H9 (cell line): ENCODE results near the gene RGL1. TPM values are rescaled to one million over a fixed set of nuclear protein-coding genes. Genes with fewer than 3 reads are reported as not detected.

ENCODE experiments used
- DNase-seq: peaks from one replicate; pipeline ENCODE4 v3.0.0-alpha.2; 2017
- H2AFZ ChIP-seq: one replicate; pipeline ENCODE4 v1.6.1; 2013; ENCODE audit warnings: mild to moderate bottlenecking, low read length, control low read depth, moderate library complexity
- H2AK5ac ChIP-seq: 2 replicates; pipeline ENCODE4 v1.6.1; 2013; ENCODE audit warnings: low read length, control low read depth, mixed read lengths; ENCODE audit not compliant: insufficient read length
- H2BK120ac ChIP-seq: one replicate; pipeline ENCODE4 v1.6.1; 2013; ENCODE audit warnings: low read depth, mild to moderate bottlenecking, low read length, control low read depth, inconsistent platforms; ENCODE audit not compliant: poor library complexity, severe bottlenecking
- H2BK12ac ChIP-seq: 2 replicates; pipeline ENCODE4 v1.6.1; 2013; ENCODE audit warnings: low read length, control low read depth, mixed read lengths, low read depth; ENCODE audit not compliant: insufficient read length
- H2BK15ac ChIP-seq: 2 replicates; pipeline ENCODE4 v1.6.1; 2013; ENCODE audit warnings: low read depth, low read length, control low read depth
- H2BK20ac ChIP-seq: one replicate; pipeline ENCODE4 v1.6.1; 2013; ENCODE audit warnings: low read depth, mild to moderate bottlenecking, low read length, control low read depth, inconsistent platforms; ENCODE audit not compliant: poor library complexity, severe bottlenecking
- H2BK5ac ChIP-seq: 2 replicates; pipeline ENCODE4 v1.6.1; 2013; ENCODE audit warnings: low read length, control low read depth, mixed read lengths; ENCODE audit not compliant: insufficient read length
- H3K14ac ChIP-seq: 2 replicates; pipeline ENCODE4 v1.6.1; 2013; ENCODE audit warnings: low read length, control low read depth; ENCODE audit not compliant: insufficient read depth
- H3K18ac ChIP-seq: 2 replicates; pipeline ENCODE4 v1.6.1; 2013; ENCODE audit warnings: low read depth, mild to moderate bottlenecking, mixed read lengths, low read length, control low read depth; ENCODE audit not compliant: insufficient read length
- H3K23ac ChIP-seq: 2 replicates; pipeline ENCODE4 v1.6.1; 2013; ENCODE audit warnings: low read length, control low read depth, mixed read lengths, low read depth; ENCODE audit not compliant: insufficient read length
- H3K23me2 ChIP-seq: 2 replicates; pipeline ENCODE4 v1.6.1; 2013; ENCODE audit warnings: low read depth, mild to moderate bottlenecking, mixed read lengths, low read length, control low read depth; ENCODE audit not compliant: insufficient read length, poor library complexity, severe bottlenecking
- H3K27ac ChIP-seq: 2 replicates; pipeline ENCODE4 v1.5.1; 2013; ENCODE audit warnings: low read length, control low read depth, mixed read lengths, low read depth; ENCODE audit not compliant: insufficient read length
- H3K27me3 ChIP-seq: 2 replicates; pipeline ENCODE4 v1.6.1; 2013; ENCODE audit warnings: low read length, control low read depth, inconsistent platforms; ENCODE audit not compliant: insufficient read depth
- H3K4ac ChIP-seq: 2 replicates; pipeline ENCODE4 v1.6.1; 2013; ENCODE audit warnings: low read depth, mild to moderate bottlenecking, control low read depth, inconsistent platforms, low read length, moderate library complexity
- H3K4me1 ChIP-seq: 2 replicates; pipeline ENCODE4 v1.6.1; 2013; ENCODE audit warnings: low read length, control low read depth, inconsistent platforms; ENCODE audit not compliant: insufficient read depth
- H3K4me2 ChIP-seq: 2 replicates; pipeline ENCODE4 v1.6.1; 2013; ENCODE audit warnings: low read length, control low read depth, mixed read lengths; ENCODE audit not compliant: insufficient read length, insufficient read depth
- H3K56ac ChIP-seq: 2 replicates; pipeline ENCODE4 v1.6.1; 2013; ENCODE audit warnings: low read depth, mild to moderate bottlenecking, mixed read lengths, low read length, control low read depth; ENCODE audit not compliant: insufficient read length
- H3K79me1 ChIP-seq: 2 replicates; pipeline ENCODE4 v1.6.1; 2013; ENCODE audit warnings: low read depth, mild to moderate bottlenecking, moderate library complexity, low read length, control low read depth, inconsistent platforms; ENCODE audit not compliant: insufficient read depth, poor library complexity, severe bottlenecking
- H3K79me2 ChIP-seq: 2 replicates; pipeline ENCODE4 v1.6.1; 2013; ENCODE audit warnings: low read length, control low read depth, inconsistent platforms; ENCODE audit not compliant: insufficient read depth
- H3K9ac ChIP-seq: 2 replicates; pipeline ENCODE4 v1.6.1; 2013; ENCODE audit warnings: low read length, control low read depth, mixed read lengths; ENCODE audit not compliant: insufficient read length; ENCODE audit errors: extremely low read depth
- H3K9me3 ChIP-seq: one replicate; pipeline ENCODE4 v1.6.1; 2013; ENCODE audit warnings: low read depth, low read length, inconsistent platforms; ENCODE audit not compliant: control insufficient read depth
- H3T11ph ChIP-seq: one replicate; pipeline ENCODE4 v1.6.1; 2013; ENCODE audit warnings: mild to moderate bottlenecking, low read length, control low read depth, inconsistent platforms
- H4K20me1 ChIP-seq: one replicate; pipeline ENCODE4 v1.6.1; 2013; ENCODE audit not compliant: control insufficient read depth, insufficient read length, insufficient read depth
- H4K5ac ChIP-seq: 2 replicates; pipeline ENCODE4 v1.6.1; 2013; ENCODE audit warnings: low read depth, mild to moderate bottlenecking, mixed read lengths, low read length, control low read depth; ENCODE audit not compliant: insufficient read length
- H4K8ac ChIP-seq: replicated peaks from 2 replicates; pipeline ENCODE4 v1.6.1; 2013; ENCODE audit warnings: low read length, control low read depth, mixed read lengths, low read depth; ENCODE audit not compliant: insufficient read length
- H4K91ac ChIP-seq: 2 replicates; pipeline ENCODE4 v1.6.1; 2013; ENCODE audit warnings: low read depth, mild to moderate bottlenecking, moderate library complexity, mixed read lengths, low read length, control low read depth; ENCODE audit not compliant: insufficient read length
- H3K27ac Mint-ChIP-seq, 3 experiments: 2 replicates in 2 of 3; 3 replicates in 1 of 3; pipeline ENCODE4 v1.8.0; 2020 to 2021; ENCODE audit warnings: mixed read lengths in 3 of 3, mild to moderate bottlenecking in 1 of 3, moderate library complexity in 1 of 3
- H3K27me3 Mint-ChIP-seq: 2 replicates; pipeline ENCODE4 v1.8.0; 2021; ENCODE audit warnings: low read depth, mild to moderate bottlenecking, moderate library complexity, mixed read lengths
- H3K36me3 Mint-ChIP-seq, 3 experiments: 2 replicates in 2 of 3; 3 replicates in 1 of 3; pipeline ENCODE4 v1.8.0; 2020 to 2021; ENCODE audit warnings: low read depth in 3 of 3, mixed read lengths in 3 of 3; ENCODE audit not compliant: insufficient read depth in 1 of 3
- H3K4me1 Mint-ChIP-seq, 2 experiments: 2 replicates each; pipeline ENCODE4 v1.8.0; 2020; ENCODE audit warnings: mixed read lengths in 2 of 2
- H3K4me3 Mint-ChIP-seq, 2 experiments: 2 replicates in 1 of 2; 3 replicates in 1 of 2; pipeline ENCODE4 v1.8.0; 2020 to 2021; ENCODE audit warnings: mild to moderate bottlenecking in 2 of 2, mixed read lengths in 2 of 2, moderate library complexity in 1 of 2
- H3K9me3 Mint-ChIP-seq, 2 experiments: 2 replicates in 1 of 2; 3 replicates in 1 of 2; pipeline ENCODE4 v1.8.0; 2020; ENCODE audit warnings: mild to moderate bottlenecking in 2 of 2, mixed read lengths in 2 of 2, moderate library complexity in 1 of 2
- CTCF ChIP-seq: fragments of 200-600 bp; sonication (generic); conservative IDR thresholded peaks from 3 replicates; pipeline ENCODE4 v1.8.0; 2021; ENCODE audit warnings: antibody characterized with exemption, mild to moderate bottlenecking
- WGBS: extraction: QIAGEN DNeasy Blood & Tissue Kit; methylation state at CpG from one replicate; pipeline ENCODE4 v1.1.7; 2013; ENCODE audit warnings: missing lambda C conversion rate, low lambda C conversion rate, mixed read lengths; ENCODE audit not compliant: insufficient read length; ENCODE audit errors: extremely low coverage; 5-methylcytosine and 5-hydroxymethylcytosine counted together
- total RNA-seq: library from RNA; stranded (reverse); gene quantifications from 2 replicates; pipeline ENCODE4 v1.2.1, GENCODE V29; 2021

RGL1 gene
- total RNA-seq, 1 experiment from 2014 or later: 1.4 TPM

- no peak overlapping the region for H4K5ac ChIP-seq
- no peak overlapping the region for H3K4ac ChIP-seq
- no peak overlapping the region for H2BK20ac ChIP-seq
- WGBS: no CpG with 5 or more reads among the region's 2 CpGs
- H3K23me2 ChIP-seq: no peaks in the 10 kb centered on the region
- no peak for DNase-seq
- no peak overlapping the region for H3K56ac ChIP-seq
- H3K27me3 ChIP-seq: no peaks in the 10 kb centered on the region
- no peak overlapping the region for H2AK5ac ChIP-seq
- H3K79me2 ChIP-seq: no peaks in the 10 kb centered on the region
- TF ChIP-seq CTCF: no peak
- no peak overlapping the region for H3K4me2 ChIP-seq
- no peak overlapping the region for H3K18ac ChIP-seq
- H2BK120ac ChIP-seq: no peak overlapping the region
- no peak overlapping the region for H3K14ac ChIP-seq
- H3K23ac ChIP-seq: no peak overlapping the region
- no peak overlapping the region for H2BK12ac ChIP-seq
- H3K4me1 ChIP-seq: peaks cover 3% of the 10 kb centered on the region; the same call in 1 of the 2 replicates
- no peak overlapping the region for H2BK15ac ChIP-seq
- H3K27ac ChIP-seq: no peak overlapping the region
- no peak overlapping the region for H2AFZ ChIP-seq
- Mint-ChIP-seq H3K4me3 (no peak overlapping the region), H3K36me3 (peaks cover 5 to 9% (median 8%) of the 10 kb centered on the region in 3 experiments; a peak in 6 of 7 replicates), H3K27me3 (no peaks in the 10 kb centered on the region), H3K27ac (no peak overlapping the region), H3K9me3 (peaks cover 3 to 10% of the 10 kb centered on the region in 2 experiments), H3K4me1 (peaks cover 8% of the 10 kb centered on the region in 2 experiments)
- H4K8ac ChIP-seq: no peak overlapping the region
- H3T11ph ChIP-seq: no peak overlapping the region
- H3K9ac ChIP-seq: no peak overlapping the region
- no peaks in the 10 kb centered on the region for H4K20me1 ChIP-seq
- H3K79me1 ChIP-seq: no peaks in the 10 kb centered on the region
- peaks cover 6% of the 10 kb centered on the region for H3K9me3 ChIP-seq
- no peak overlapping the region for H2BK5ac ChIP-seq
- H4K91ac ChIP-seq: no peak overlapping the region
Measured at GRCh38 chr1:183760661-183761060, 44.3 kb upstream of the RGL1 start.
